Subcutaneous abdominal adipose tissue (tissue), 5 donors: ENCODE measurements around the gene PDE4D.

Source experiments
- H3K27ac ChIP-seq: one replicate; pipeline ENCODE4 v1.7.0; 2013; ENCODE audit warnings: low read depth, mild to moderate bottlenecking, inconsistent platforms, low read length, moderate library complexity
- H3K27me3 ChIP-seq, 5 donors: one replicate each; pipeline ENCODE4 v1.7.0; 2013; ENCODE audit warnings: low read length in 5 of 5, inconsistent platforms in 1 of 5; ENCODE audit not compliant: control insufficient read depth in 5 of 5, insufficient read depth in 4 of 5
- H3K36me3 ChIP-seq, 5 donors: one replicate each; pipeline ENCODE4 v1.7.0; 2013; ENCODE audit warnings: low read length in 5 of 5; ENCODE audit not compliant: control insufficient read depth in 5 of 5, insufficient read depth in 5 of 5
- H3K4me1 ChIP-seq, 5 donors: one replicate each; pipeline ENCODE4 v1.7.0; 2013; ENCODE audit warnings: low read length in 5 of 5, mild to moderate bottlenecking in 3 of 5, moderate library complexity in 1 of 5; ENCODE audit not compliant: control insufficient read depth in 5 of 5, insufficient read depth in 5 of 5
- H3K4me3 ChIP-seq, 5 donors: one replicate each; pipeline ENCODE4 v1.7.0; 2013; ENCODE audit warnings: low read length in 5 of 5, low read depth in 1 of 5
- H3K9ac ChIP-seq, 5 donors: one replicate each; pipeline ENCODE4 v1.7.0; 2013; ENCODE audit warnings: low read length in 5 of 5, mild to moderate bottlenecking in 4 of 5, moderate library complexity in 3 of 5
- H3K9me3 ChIP-seq, 5 donors: one replicate each; pipeline ENCODE4 v1.7.0; 2013; ENCODE audit warnings: low read length in 5 of 5; ENCODE audit not compliant: control insufficient read depth in 5 of 5
- donor health status: healthy.
- donor health status: healthy.
- donor health status: healthy.
- donor health status: healthy.
- donor health status: healthy.

Gene PDE4D

GRCh38 chr5:59177644-59178043 is 715.9 kb downstream of the PDE4D start:
- Histone ChIP-seq H3K27ac (no peak overlapping the region), H3K4me1 (no peaks in the 10 kb centered on the region), H3K9me3 (no peaks in the 10 kb centered on the region), H3K9ac (no peak overlapping the region), H3K27me3 (no peaks in the 10 kb centered on the region), H3K4me3 (no peak overlapping the region), H3K36me3 (no peaks in the 10 kb centered on the region)

- Histone ChIP-seq H3K4me3 (no peak overlapping the region), H3K9ac (no peak overlapping the region)
Measured at GRCh38 chr5:59174248-59174844, 719.2 kb downstream of the PDE4D start.

GRCh38 chr5:59173578-59173977 is 719.9 kb downstream of the PDE4D start:
- no peak overlapping the region for H3K27ac ChIP-seq
- H3K9ac ChIP-seq: no peak overlapping the region
- no peaks in the 10 kb centered on the region for H3K27me3 ChIP-seq
- no peaks in the 10 kb centered on the region for H3K9me3 ChIP-seq
- no peaks in the 10 kb centered on the region for H3K4me1 ChIP-seq
- H3K4me3 ChIP-seq: no peak overlapping the region
- H3K36me3 ChIP-seq: no peaks in the 10 kb centered on the region

More at GRCh38 chr5:59174248-59174844, 719.2 kb downstream of the PDE4D start:
- H3K27me3 ChIP-seq: no peaks in the 10 kb centered on the region
- H3K27ac ChIP-seq: no peak overlapping the region
- no peaks in the 10 kb centered on the region for H3K36me3 ChIP-seq
- H3K9me3 ChIP-seq: no peaks in the 10 kb centered on the region
- no peaks in the 10 kb centered on the region for H3K4me1 ChIP-seq

- Histone ChIP-seq H3K27ac (no peak overlapping the region), H3K36me3 (no peaks in the 10 kb centered on the region)
Measured at GRCh38 chr5:59171131-59171530, 722.4 kb downstream of the PDE4D start.

GRCh38 chr5:59169768-59170150 is 723.8 kb downstream of the PDE4D start:
- Histone ChIP-seq H3K4me3 (no peak overlapping the region), H3K9ac (no peak overlapping the region), H3K27me3 (no peaks in the 10 kb centered on the region), H3K9me3 (no peaks in the 10 kb centered on the region), H3K4me1 (no peaks in the 10 kb centered on the region), H3K36me3 (no peaks in the 10 kb centered on the region), H3K27ac (no peak overlapping the region)

More at GRCh38 chr5:59171131-59171530, 722.4 kb downstream of the PDE4D start:
- no peak overlapping the region for H3K9ac ChIP-seq
- no peak overlapping the region for H3K4me3 ChIP-seq
- no peaks in the 10 kb centered on the region for H3K27me3 ChIP-seq
- no peaks in the 10 kb centered on the region for H3K9me3 ChIP-seq
- H3K4me1 ChIP-seq: no peaks in the 10 kb centered on the region

- Histone ChIP-seq H3K9me3 (no peaks in the 10 kb centered on the region), H3K9ac (no peak overlapping the region), H3K36me3 (no peaks in the 10 kb centered on the region), H3K4me3 (no peak overlapping the region), H3K4me1 (no peaks in the 10 kb centered on the region), H3K27ac (no peak overlapping the region), H3K27me3 (no peaks in the 10 kb centered on the region)
Measured at GRCh38 chr5:59169081-59169767, 724.3 kb downstream of the PDE4D start.

- H3K27ac ChIP-seq: no peak overlapping the region
Measured at GRCh38 chr5:59168067-59168466, 725.5 kb downstream of the PDE4D start.

GRCh38 chr5:59164041-59164830 is 729.3 kb downstream of the PDE4D start:
- Histone ChIP-seq H3K27me3 (no peaks in the 10 kb centered on the region), H3K27ac (no peak overlapping the region), H3K9ac (no peak overlapping the region), H3K4me3 (no peak overlapping the region), H3K4me1 (no peaks in the 10 kb centered on the region), H3K36me3 (no peaks in the 10 kb centered on the region), H3K9me3 (no peaks in the 10 kb centered on the region)

More at GRCh38 chr5:59168067-59168466, 725.5 kb downstream of the PDE4D start:
- H3K9me3 ChIP-seq: no peaks in the 10 kb centered on the region
- H3K4me3 ChIP-seq: no peak overlapping the region
- H3K4me1 ChIP-seq: no peaks in the 10 kb centered on the region
- no peaks in the 10 kb centered on the region for H3K27me3 ChIP-seq
- no peak overlapping the region for H3K9ac ChIP-seq
- H3K36me3 ChIP-seq: no peaks in the 10 kb centered on the region

- peaks cover 0 to 5% (median 0%) of the 10 kb centered on the region in 5 donors for H3K4me1 ChIP-seq
- no peak overlapping the region for H3K4me3 ChIP-seq
- no peaks in the 10 kb centered on the region for H3K9me3 ChIP-seq
- H3K27ac ChIP-seq: no peak overlapping the region
- H3K9ac ChIP-seq: no peak overlapping the region
- no peaks in the 10 kb centered on the region for H3K36me3 ChIP-seq
- no peaks in the 10 kb centered on the region for H3K27me3 ChIP-seq
Measured at GRCh38 chr5:59161221-59162105, 732.1 kb downstream of the PDE4D start.
